Stimulated activated memory B cell treated with anti-CD40 and anti-IgM and Interleukin-4, amounts not matched to agents 10 μg/mL and 1 μg/mL and 100 μg/mL, for 72 hours (primary cell): ENCODE measurements around the gene PCDHGB6.
"Not testable (repeated sequence)": the region's sequence is repeated elsewhere in the genome, so short reads cannot be mapped to it uniquely, and the experiment has no call there.

Experiments used
- ATAC-seq: fragments of 150-1000 bp; cut with Tn5 transposase; 2 replicates; pipeline ENCODE4 v1.10.0; 2021
- H3K27ac Mint-ChIP-seq: one replicate; pipeline ENCODE4 v1.8.0; 2022; ENCODE audit warnings: mild to moderate bottlenecking, mixed read lengths
- H3K27me3 Mint-ChIP-seq: one replicate; pipeline ENCODE4 v1.8.0; 2022; ENCODE audit warnings: mixed read lengths
- H3K36me3 Mint-ChIP-seq: one replicate; pipeline ENCODE4 v1.8.0; 2022; ENCODE audit warnings: mixed read lengths
- H3K4me1 Mint-ChIP-seq: one replicate; pipeline ENCODE4 v1.8.0; 2022; ENCODE audit warnings: mixed read lengths
- H3K4me3 Mint-ChIP-seq: one replicate; pipeline ENCODE4 v1.8.0; 2022; ENCODE audit warnings: mild to moderate bottlenecking, moderate library complexity, mixed read lengths
- H3K9me3 Mint-ChIP-seq: one replicate; pipeline ENCODE4 v1.8.0; 2022; ENCODE audit warnings: mixed read lengths

PCDHGB6 gene

DNA sequence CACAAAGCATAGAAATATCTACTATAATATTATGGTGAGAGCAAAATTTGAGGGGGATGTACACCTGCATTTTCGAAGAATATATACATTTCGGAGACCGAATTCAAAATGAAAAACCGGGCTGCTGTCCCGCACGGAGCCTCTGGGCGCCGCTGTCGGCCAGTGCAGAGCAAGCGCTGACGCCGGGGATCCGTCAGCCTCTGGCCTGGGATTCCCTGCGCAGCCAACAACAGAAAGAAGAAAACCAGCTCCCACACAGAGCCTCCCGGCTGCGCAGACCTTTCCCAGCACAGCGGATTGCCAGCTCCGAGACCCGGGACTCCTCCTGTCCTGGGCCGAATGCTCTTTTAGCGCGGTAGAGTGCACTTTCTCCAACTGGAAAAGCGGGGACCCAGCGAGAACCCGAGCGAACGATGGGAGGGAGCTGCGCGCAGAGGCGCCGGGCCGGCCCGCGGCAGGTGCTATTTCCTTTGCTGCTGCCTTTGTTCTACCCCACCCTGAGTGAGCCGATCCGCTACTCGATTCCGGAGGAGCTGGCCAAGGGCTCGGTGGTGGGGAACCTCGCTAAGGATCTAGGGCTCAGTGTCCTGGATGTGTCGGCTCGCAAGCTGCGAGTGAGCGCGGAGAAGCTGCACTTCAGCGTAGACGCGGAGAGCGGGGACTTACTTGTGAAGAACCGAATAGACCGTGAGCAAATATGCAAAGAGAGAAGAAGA, at the start of gene PCDHGB6:
Gene PCDHGB6 (plus strand): TSS at position 232 of the 716 bp plus-strand sequence. CDS start 182 bp downstream, at position 414.
- peaks cover 15% of the 10 kb centered on the region for H3K9me3 Mint-ChIP-seq
- H3K27ac Mint-ChIP-seq, H3K4me1 Mint-ChIP-seq: not testable (repeated sequence)

GRCh38 chr5:141359790-141360426, 47.9 kb upstream of the PCDHGB6 start, which contains the start of gene PCDHGB2:
Gene PCDHGB2 (plus strand): TSS chr5:141359994. CDS start chr5:141360136, 142 bp downstream.
- Mint-ChIP-seq H3K9me3 (peaks cover 17% of the 10 kb centered on the region), H3K36me3 (peaks cover 8% of the 10 kb centered on the region), H3K27me3 (peaks cover 82% of the 10 kb centered on the region), H3K4me1 (peaks cover 9% of the 10 kb centered on the region), H3K4me3 (peak within 1 kb of the TSS; percentile 82), H3K27ac (peak within 1 kb of the TSS; percentile 65)
- ATAC-seq, result no peak

More for the DNA sequence above, at the start of gene PCDHGB6:
- peaks cover 73% of the 10 kb centered on the region for H3K27me3 Mint-ChIP-seq
- not testable (repeated sequence) for ATAC-seq, H3K36me3 Mint-ChIP-seq
- H3K4me3 Mint-ChIP-seq, result peak within 1 kb of the TSS; percentile 64

- H3K4me1 Mint-ChIP-seq, result peaks cover 9% of the 10 kb centered on the region
Observed at GRCh38 chr5:141360685-141361084, 47.1 kb upstream of the PCDHGB6 start.

GRCh38 chr5:141362719-141363118, 45.1 kb upstream of the PCDHGB6 start:
- ATAC-seq, result no peak
- Mint-ChIP-seq H3K27me3 (peaks cover 73% of the 10 kb centered on the region), H3K9me3 (peaks cover 17% of the 10 kb centered on the region), H3K27ac (no peak overlapping the region), H3K4me1 (peaks cover 9% of the 10 kb centered on the region), H3K36me3 (peaks cover 8% of the 10 kb centered on the region), H3K4me3 (peak overlapping the region; percentile 15)

More at GRCh38 chr5:141360685-141361084, 47.1 kb upstream of the PCDHGB6 start:
- no peak for ATAC-seq
- Mint-ChIP-seq H3K4me3 (no peak overlapping the region), H3K27ac (no peak overlapping the region), H3K27me3 (peaks cover 82% of the 10 kb centered on the region), H3K9me3 (peaks cover 17% of the 10 kb centered on the region), H3K36me3 (peaks cover 8% of the 10 kb centered on the region)

- H3K27ac Mint-ChIP-seq, result no peak within 1 kb of the TSS
- peaks cover 15% of the 10 kb centered on the region for H3K9me3 Mint-ChIP-seq
- H3K4me3 Mint-ChIP-seq, result no peak within 1 kb of the TSS
- H3K27me3 Mint-ChIP-seq, result peaks cover 62% of the 10 kb centered on the region
- H3K4me1 Mint-ChIP-seq, result peaks cover 9% of the 10 kb centered on the region
- ATAC-seq, result no peak
- H3K36me3 Mint-ChIP-seq, result peaks cover 8% of the 10 kb centered on the region
Observed at GRCh38 chr5:141363952-141364660, 43.7 kb upstream of the PCDHGB6 start, which contains the start of gene PCDHGA5. Gene PCDHGA5 (plus strand): TSS chr5:141364162. CDS start chr5:141364331, 169 bp downstream.

DNA sequence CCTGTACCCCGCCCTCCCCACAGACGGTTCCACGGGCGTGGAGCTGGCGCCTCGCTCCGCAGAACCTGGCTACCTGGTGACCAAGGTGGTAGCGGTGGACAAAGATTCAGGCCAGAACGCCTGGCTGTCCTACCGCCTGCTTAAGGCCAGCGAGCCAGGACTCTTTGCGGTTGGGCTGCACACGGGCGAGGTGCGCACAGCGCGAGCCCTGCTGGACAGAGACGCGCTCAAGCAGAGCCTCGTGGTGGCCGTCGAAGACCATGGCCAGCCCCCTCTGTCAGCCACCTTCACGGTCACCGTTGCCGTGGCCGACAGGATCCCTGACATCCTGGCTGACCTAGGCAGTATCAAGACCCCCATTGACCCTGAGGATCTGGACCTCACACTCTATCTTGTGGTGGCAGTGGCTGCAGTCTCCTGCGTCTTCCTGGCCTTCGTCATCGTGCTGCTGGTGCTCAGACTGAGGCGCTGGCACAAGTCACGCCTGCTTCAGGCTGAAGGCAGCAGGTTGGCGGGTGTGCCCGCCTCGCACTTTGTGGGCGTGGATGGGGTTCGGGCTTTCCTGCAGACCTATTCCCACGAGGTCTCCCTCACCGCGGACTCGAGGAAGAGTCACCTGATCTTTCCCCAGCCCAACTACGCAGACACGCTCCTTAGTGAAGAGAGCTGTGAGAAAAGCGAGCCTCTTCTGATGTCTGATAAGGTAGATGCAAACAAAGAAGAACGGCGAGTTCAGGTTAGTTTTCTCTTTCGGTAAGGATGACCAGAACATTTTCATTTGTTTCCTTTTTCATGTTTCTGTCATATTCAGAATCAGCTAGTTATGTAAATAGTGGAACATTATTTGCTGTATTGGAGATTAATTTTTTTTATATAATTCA, 41.6 kb upstream of the PCDHGB6 start:
- H3K9me3 Mint-ChIP-seq, result peaks cover 14% of the 10 kb centered on the region
- H3K4me3 Mint-ChIP-seq, result no peak overlapping the region
- H3K4me1 Mint-ChIP-seq, result peaks cover 15% of the 10 kb centered on the region
- no peak for ATAC-seq
- no peak overlapping the region for H3K27ac Mint-ChIP-seq
- peaks cover 61% of the 10 kb centered on the region for H3K27me3 Mint-ChIP-seq
- H3K36me3 Mint-ChIP-seq, result peaks cover 14% of the 10 kb centered on the region

- Mint-ChIP-seq H3K36me3 (peaks cover 11% of the 10 kb centered on the region), H3K27me3 (peaks cover 34% of the 10 kb centered on the region), H3K4me3 (peak within 1 kb of the TSS; percentile 90), H3K27ac (peak within 1 kb of the TSS; percentile 83), H3K4me1 (peaks cover 6% of the 10 kb centered on the region), H3K9me3 (peaks cover 3% of the 10 kb centered on the region)
- peak; percentile 77 for ATAC-seq
Observed at GRCh38 chr5:141369994-141370848, 37.6 kb upstream of the PCDHGB6 start, which contains the start of gene PCDHGB3. Gene PCDHGB3 (plus strand): TSS chr5:141370242. CDS start chr5:141370395, 153 bp downstream.

DNA sequence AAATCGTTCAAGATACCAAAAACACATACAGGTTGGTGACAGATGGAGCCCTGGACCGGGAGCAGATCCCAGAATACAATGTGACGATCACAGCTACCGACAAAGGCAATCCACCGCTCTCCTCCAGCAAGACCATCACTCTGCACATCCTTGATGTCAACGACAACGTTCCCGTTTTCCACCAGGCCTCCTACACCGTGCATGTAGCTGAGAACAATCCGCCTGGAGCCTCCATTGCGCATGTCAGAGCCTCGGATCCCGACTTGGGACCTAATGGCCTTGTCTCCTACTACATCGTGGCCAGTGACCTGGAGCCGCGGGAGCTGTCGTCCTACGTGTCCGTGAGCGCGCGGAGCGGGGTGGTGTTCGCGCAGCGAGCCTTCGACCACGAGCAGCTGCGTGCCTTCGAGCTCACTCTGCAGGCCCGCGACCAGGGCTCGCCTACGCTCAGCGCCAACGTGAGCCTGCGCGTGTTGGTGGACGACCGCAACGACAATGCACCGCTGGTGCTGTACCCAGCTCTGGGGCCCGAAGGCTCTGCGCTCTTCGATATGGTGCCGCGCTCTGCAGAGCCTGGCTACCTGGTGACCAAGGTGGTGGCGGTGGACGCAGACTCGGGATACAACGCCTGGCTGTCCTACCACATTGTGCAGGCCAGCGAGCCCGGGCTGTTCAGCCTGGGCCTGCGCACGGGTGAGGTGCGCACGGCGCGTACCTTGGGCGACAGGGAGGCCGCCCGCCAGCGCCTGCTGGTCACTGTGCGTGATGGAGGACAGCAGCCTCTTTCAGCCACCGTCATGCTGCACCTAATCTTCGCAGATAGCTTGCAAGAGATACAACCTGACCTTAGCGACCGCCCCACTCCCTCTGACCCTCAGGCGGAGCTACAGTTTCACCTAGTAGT, 36.0 kb upstream of the PCDHGB6 start:
- H3K4me1 Mint-ChIP-seq, result peaks cover 6% of the 10 kb centered on the region

GRCh38 chr5:141373673-141374317, 34.0 kb upstream of the PCDHGB6 start, which contains the start of gene PCDHGA6:
Gene PCDHGA6 (plus strand): TSS chr5:141373891. CDS start chr5:141374084, 193 bp downstream.
- Mint-ChIP-seq H3K36me3 (peaks cover 16% of the 10 kb centered on the region), H3K4me3 (no peak within 1 kb of the TSS), H3K4me1 (peaks cover 6% of the 10 kb centered on the region), H3K27me3 (peaks cover 19% of the 10 kb centered on the region), H3K9me3 (peaks cover 3% of the 10 kb centered on the region), H3K27ac (no peak within 1 kb of the TSS)
- ATAC-seq, result no peak

More for the DNA sequence above, 36.0 kb upstream of the PCDHGB6 start:
- Mint-ChIP-seq H3K27me3 (peaks cover 19% of the 10 kb centered on the region), H3K4me3 (no peak overlapping the region), H3K36me3 (peaks cover 16% of the 10 kb centered on the region), H3K9me3 (peaks cover 3% of the 10 kb centered on the region), H3K27ac (no peak overlapping the region)
- no peak for ATAC-seq

DNA sequence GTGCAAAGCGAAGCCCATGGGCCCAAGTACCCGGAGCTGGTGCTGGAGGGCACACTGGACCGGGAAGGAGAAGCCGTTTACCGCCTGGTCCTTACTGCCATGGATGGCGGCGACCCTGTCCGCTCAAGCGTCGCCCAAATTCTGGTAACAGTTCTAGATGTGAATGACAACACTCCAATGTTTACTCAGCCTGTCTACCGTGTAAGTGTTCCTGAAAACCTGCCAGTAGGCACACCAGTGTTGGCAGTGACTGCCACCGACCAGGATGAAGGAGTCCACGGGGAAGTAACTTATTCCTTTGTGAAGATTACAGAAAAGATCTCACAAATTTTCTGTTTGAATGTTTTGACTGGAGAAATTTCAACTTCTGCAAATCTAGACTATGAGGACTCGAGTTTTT, 33.2 kb upstream of the PCDHGB6 start:
- Mint-ChIP-seq H3K4me1 (peaks cover 6% of the 10 kb centered on the region), H3K36me3 (peaks cover 16% of the 10 kb centered on the region), H3K4me3 (no peak overlapping the region), H3K27me3 (peaks cover 19% of the 10 kb centered on the region), H3K27ac (no peak overlapping the region), H3K9me3 (peaks cover 3% of the 10 kb centered on the region)
- no peak for ATAC-seq

- H3K9me3 Mint-ChIP-seq, H3K27me3 Mint-ChIP-seq, H3K27ac Mint-ChIP-seq, ATAC-seq, H3K4me3 Mint-ChIP-seq, H3K4me1 Mint-ChIP-seq: not testable (repeated sequence)
- peaks cover 11% of the 10 kb centered on the region for H3K36me3 Mint-ChIP-seq
Observed at GRCh38 chr5:141375444-141376155, 32.2 kb upstream of the PCDHGB6 start.
